HG03521 (cell line): Measurements from ENCODE around the gene PAFAH1B2.
"Not testable (repeated sequence)": the region's sequence is repeated elsewhere in the genome, so short reads cannot be mapped to it uniquely, and the experiment has no call there.

ENCODE experiments used
- ATAC-seq: cut with Tn5 transposase; IDR thresholded peaks from one replicate; pipeline ENCODE4 v1.9.1; 2021; ENCODE audit warnings: mild to moderate bottlenecking, moderate library complexity; ENCODE audit not compliant: unreplicated experiment

The PAFAH1B2 gene

GRCh38 chr11:117200813-117201657 lies 56.9 kb downstream of the PAFAH1B2 start:
- ATAC-seq = no peak

GRCh38 chr11:117201658-117202305 lies 57.7 kb downstream of the PAFAH1B2 start:
- ATAC-seq = no peak

- ATAC-seq = no peak
Measured at GRCh38 chr11:117202386-117203068, 58.4 kb downstream of the PAFAH1B2 start.

GRCh38 chr11:117203069-117203407 lies 59.0 kb downstream of the PAFAH1B2 start:
- no peak for ATAC-seq

GRCh38 chr11:117204283-117205080 lies 60.4 kb downstream of the PAFAH1B2 start:
- no peak for ATAC-seq

- ATAC-seq = no peak
Measured at GRCh38 chr11:117205211-117205818, 61.2 kb downstream of the PAFAH1B2 start.

- ATAC-seq = not testable (repeated sequence)
Measured at GRCh38 chr11:117206111-117206510, 62.0 kb downstream of the PAFAH1B2 start.

GRCh38 chr11:117206859-117207258 lies 62.8 kb downstream of the PAFAH1B2 start:
- not testable (repeated sequence) for ATAC-seq

- not testable (repeated sequence) for ATAC-seq
Measured at GRCh38 chr11:117207481-117207880, 63.4 kb downstream of the PAFAH1B2 start.

GRCh38 chr11:117208710-117209109 lies 64.6 kb downstream of the PAFAH1B2 start:
- not testable (repeated sequence) for ATAC-seq

- ATAC-seq = not testable (repeated sequence)
Measured at GRCh38 chr11:117209351-117210125, 65.5 kb downstream of the PAFAH1B2 start.

- ATAC-seq = no peak
Measured at GRCh38 chr11:117210620-117211019, 66.5 kb downstream of the PAFAH1B2 start.

GRCh38 chr11:117212697-117213355 lies 68.7 kb downstream of the PAFAH1B2 start:
- no peak for ATAC-seq

GRCh38 chr11:117214404-117215110 lies 70.5 kb downstream of the PAFAH1B2 start:
- ATAC-seq = no peak

- ATAC-seq = no peak
Measured at GRCh38 chr11:117217141-117218084, 73.3 kb downstream of the PAFAH1B2 start.

GRCh38 chr11:117218133-117218915 lies 74.2 kb downstream of the PAFAH1B2 start:
- ATAC-seq = no peak

- ATAC-seq = no peak
Measured at GRCh38 chr11:117219001-117219400, 74.9 kb downstream of the PAFAH1B2 start.
